Cardiac fibroblast (primary cell): ENCODE results near the gene LEFTY2.

Experiments used
- DNase-seq, 2 donors: peaks; one replicate each; pipeline versions ENCODE4 v3.0.0 to v3.0.0-alpha.2; 2010; ENCODE audit warnings: low read depth in 2 of 2
- H3K4me3 ChIP-seq, 2 donors: replicated peaks in 1 of 2; 1 replicate in 1 of 2; 2 replicates in 1 of 2; pipeline ENCODE4 v1.5.1; 2011; ENCODE audit warnings: low read depth in 2 of 2, low read length in 2 of 2, mild to moderate bottlenecking in 2 of 2, moderate library complexity in 1 of 2
- CTCF ChIP-seq: IDR thresholded peaks from one replicate; pipeline ENCODE4 v1.5.1; 2011; ENCODE audit warnings: low read depth, mild to moderate bottlenecking, low read length, inconsistent platforms

LEFTY2 gene

DNA sequence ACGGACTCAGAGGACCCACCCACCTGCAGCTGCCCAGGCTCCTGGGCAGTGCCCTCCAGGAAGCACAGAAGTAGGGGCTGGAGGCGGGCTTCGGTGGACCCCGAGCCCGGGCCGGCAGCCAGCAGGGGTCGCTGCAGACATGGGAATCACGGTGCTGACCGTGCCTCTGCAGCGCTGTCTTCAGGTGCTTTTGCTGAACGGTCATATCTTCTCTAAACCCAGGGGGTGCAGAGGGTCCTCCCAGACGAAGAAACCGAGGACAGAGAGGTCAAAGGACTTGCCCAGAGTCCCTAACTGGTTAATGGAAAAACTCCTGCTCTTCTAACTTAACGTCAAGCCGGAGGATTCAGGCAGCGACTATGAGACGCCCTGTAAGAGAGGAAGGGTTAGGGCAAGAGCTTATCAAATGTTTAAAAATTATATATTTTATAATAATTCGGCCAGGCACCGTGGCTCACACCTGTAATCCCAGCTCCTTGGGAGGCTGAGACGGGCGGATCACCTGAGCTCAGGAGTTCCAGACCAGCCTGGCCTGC is 21.5 kb upstream of the LEFTY2 start:
- peak in 1 of 2 donors; percentile 24 for DNase-seq
- no peak overlapping the region for H3K4me3 ChIP-seq
- TF ChIP-seq CTCF: peak; percentile 76

GRCh38 chr1:225961659-225962439 is 20.8 kb upstream of the LEFTY2 start:
- no peak overlapping the region for H3K4me3 ChIP-seq
- TF ChIP-seq CTCF: no peak
- DNase-seq: no peak

DNA sequence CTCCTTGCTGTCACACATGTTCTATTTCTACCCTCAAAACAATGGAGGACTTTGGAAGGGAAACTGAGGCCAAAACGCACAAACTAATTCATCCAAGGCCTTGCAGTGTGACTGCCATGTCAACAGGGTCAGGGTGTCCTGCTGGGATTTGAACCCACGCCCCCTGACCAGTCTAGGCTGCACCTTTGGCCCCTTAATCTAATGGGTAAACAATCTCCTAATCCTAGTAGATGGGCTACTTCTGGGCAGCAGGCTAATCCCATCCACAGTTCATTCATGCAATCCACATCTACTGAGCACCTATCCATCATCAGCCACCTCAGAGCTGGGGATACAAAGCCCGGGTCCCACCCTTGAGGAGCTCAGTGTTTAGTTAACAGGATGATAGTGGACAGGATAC is 17.0 kb upstream of the LEFTY2 start:
- no peak overlapping the region for H3K4me3 ChIP-seq
- DNase-seq: no peak
- TF ChIP-seq CTCF: no peak

DNA sequence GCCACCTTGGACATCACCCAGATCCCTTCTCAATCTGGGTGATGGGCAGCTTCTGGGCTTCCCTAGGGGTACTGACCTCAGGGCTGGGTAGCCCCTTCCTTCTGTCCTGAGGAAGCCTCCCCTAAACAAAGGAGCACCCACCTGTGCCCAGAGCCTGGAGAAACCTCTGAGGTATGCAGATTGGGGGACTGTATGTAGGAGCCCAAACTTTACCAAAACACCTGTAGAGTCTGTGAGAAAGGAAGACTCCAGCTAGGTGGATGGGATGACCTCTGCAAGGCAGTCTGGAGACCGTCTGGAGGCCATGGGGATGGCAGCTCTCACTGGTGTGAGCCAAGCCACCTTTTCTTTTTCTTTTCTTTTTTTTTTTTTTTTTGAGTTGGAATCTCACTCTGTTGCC is 13.7 kb upstream of the LEFTY2 start:
- DNase-seq: no peak
- H3K4me3 ChIP-seq: no peak overlapping the region
- TF ChIP-seq CTCF: no peak

GRCh38 chr1:225953315-225953714 is 12.3 kb upstream of the LEFTY2 start:
- TF ChIP-seq CTCF: no peak
- no peak overlapping the region for H3K4me3 ChIP-seq
- DNase-seq: no peak

GRCh38 chr1:225950905-225951497 is 10.0 kb upstream of the LEFTY2 start:
- TF ChIP-seq CTCF: no peak
- no peak overlapping the region for H3K4me3 ChIP-seq
- DNase-seq: no peak
